Stimulated activated naive CD4-positive, alpha-beta T cell (primary cell): ENCODE results near the gene LRP10.

Source experiments
- DNase-seq, 6 experiments: peaks; one replicate each; lab custom pipeline; 2025; lab: John Stamatoyannopoulos, UW

Gene LRP10

DNA sequence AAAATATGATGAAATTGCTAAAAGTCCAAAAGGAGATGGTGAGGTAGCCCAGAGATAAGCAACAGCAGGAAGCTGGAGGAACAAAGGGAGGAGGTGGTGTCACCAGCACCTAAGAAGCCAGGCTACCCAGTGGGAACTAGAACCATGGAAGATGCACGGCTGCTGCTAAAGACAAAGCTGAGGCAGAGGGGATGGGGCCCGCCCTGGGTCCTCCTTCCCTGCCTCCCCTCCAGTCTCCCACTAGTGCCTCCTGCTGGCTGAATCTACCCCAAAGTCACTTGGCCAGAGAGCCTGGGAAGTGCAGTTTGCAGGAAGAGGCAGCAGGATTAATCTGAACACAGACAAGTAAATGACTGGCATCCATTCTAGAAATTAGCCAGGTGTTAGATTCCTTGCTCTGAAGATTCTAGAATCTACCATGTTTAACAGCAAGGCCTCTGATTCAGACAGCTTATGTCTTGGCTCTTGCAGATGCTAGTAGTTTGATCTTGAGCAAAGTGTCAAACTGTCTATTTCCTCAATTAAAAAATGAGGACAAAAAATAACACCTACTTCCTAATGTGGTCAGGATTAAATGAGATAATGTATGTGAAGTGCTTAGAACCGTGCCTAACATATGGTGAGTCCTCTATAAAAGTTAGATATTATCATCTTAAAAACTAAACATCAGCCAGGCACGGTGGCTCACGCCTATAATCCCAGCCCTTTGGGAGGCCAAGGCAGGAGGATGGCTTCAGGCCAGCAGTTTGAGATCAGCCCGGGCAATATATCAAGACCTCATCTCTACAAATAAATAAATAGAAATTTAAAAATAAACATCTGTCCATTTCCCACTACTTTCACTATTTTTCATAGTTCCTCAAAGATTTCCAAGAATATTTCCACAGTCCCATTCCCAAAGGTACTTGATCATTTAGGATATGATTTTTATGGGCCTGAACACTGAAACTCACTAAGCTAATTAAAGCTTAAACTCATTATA lies 5.8 kb upstream of the LRP10 start:
- no peak for DNase-seq

DNA sequence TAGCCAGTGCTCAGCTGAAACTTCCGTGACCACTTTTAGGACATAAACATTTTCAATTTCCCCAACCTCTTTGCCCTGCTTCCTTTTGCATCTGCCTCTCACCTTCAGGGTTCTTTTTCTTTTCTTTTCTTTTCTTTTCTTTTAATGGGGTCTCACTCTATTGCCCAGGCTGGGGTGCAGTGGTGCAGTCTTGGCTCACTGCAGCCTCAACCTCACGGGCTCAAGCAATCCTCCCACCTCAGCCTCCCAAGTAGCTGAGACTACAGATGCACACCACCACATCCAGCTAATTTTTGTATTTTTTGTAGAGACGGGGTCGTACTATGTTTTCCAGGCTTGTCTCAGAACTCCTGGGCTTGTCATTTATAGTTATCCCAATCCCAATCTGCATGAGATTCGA lies 4.7 kb upstream of the LRP10 start:
- DNase-seq = no peak

DNA sequence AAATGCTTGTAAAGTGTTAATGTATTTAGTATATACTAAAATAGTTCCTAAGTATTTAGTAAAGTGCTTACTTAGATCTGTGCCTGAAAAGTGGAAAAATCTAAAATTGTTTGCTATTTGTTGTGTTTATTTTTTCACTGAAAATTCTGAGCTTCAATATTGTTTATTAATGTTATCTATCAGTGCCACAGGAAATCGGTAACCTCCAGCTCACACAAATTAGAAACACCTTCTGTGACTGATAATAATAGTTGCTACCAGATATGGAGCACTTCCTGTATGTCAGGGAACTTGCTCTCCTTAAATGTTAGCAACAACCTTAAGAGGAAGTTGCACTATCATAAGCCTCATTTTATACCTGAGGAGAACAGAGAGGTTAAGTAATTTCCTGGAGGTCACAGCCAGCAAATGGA lies 723 bp upstream of the LRP10 start:
- no peak for DNase-seq

DNA sequence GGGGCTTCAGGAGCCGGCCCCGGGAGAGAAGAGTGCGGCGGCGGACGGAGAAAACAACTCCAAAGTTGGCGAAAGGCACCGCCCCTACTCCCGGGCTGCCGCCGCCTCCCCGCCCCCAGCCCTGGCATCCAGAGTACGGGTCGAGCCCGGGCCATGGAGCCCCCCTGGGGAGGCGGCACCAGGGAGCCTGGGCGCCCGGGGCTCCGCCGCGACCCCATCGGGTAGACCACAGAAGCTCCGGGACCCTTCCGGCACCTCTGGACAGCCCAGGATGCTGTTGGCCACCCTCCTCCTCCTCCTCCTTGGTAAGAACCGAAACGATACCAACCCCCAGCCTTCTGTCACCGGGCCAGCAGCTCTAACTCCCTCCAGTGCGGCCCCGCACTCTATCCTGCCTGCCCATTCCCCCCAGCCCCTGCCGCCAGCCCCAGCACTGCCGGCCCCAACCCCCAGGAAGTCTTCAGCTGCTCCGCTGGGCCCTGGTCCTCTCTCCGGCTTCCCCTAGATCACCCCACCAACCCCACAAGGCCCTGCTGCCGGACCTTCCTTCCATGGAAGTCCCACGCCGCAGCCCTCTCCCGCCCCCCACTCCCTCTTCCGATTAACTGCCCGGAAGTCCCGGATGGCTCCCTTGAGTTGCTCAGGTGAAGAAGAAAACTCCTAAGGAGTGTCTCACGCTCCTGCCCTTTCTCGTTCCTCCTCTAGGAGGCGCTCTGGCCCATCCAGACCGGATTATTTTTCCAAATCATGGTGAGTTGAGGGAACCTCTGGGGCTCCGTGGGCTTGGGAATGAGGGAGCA lies 693 bp downstream of the LRP10 start:
- DNase-seq = peak; percentile 47 to 82 (median 63)

DNA sequence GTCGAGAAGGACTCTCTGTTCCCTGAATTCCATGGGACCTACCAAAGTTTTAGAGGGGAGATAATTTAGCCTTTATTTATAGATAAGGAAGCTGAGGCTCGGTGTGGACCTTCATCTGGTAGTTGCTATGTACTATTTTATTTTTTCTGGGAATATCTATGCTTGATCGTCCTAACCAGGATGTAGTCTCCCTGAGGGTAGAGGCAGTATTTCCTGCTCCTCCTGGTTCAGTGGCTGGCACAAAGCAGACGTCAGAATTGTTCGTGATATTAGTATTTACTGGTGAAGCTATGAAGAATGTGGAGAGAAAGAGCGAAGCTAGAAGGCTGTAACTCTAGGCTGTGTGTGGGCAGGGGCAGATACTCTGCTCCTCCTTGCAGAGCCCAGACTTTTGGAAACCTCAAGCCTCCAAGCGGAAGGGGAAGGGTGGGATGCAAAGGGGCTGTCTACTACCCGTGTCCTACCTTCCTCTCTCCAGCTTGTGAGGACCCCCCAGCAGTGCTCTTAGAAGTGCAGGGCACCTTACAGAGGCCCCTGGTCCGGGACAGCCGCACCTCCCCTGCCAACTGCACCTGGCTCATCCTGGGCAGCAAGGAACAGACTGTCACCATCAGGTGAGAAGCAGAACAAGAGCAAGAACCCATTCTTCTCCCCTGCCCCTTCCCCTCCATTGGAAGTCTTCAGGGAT lies 1.4 kb downstream of the LRP10 start:
- DNase-seq = no peak

DNA sequence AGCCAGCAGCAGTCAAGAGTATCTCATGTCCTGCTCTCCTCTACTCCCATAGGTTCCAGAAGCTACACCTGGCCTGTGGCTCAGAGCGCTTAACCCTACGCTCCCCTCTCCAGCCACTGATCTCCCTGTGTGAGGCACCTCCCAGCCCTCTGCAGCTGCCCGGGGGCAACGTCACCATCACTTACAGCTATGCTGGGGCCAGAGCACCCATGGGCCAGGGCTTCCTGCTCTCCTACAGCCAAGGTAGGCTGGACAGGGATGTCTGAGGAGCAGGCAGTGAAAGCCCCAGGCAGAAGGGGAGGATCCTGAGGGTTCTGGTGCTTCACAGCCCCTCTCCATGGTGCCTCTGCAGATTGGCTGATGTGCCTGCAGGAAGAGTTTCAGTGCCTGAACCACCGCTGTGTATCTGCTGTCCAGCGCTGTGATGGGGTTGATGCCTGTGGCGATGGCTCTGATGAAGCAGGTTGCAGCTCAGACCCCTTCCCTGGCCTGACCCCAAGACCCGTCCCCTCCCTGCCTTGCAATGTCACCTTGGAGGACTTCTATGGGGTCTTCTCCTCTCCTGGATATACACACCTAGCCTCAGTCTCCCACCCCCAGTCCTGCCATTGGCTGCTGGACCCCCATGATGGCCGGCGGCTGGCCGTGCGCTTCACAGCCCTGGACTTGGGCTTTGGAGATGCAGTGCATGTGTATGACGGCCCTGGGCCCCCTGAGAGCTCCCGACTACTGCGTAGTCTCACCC lies 3.6 kb downstream of the LRP10 start:
- no peak for DNase-seq

DNA sequence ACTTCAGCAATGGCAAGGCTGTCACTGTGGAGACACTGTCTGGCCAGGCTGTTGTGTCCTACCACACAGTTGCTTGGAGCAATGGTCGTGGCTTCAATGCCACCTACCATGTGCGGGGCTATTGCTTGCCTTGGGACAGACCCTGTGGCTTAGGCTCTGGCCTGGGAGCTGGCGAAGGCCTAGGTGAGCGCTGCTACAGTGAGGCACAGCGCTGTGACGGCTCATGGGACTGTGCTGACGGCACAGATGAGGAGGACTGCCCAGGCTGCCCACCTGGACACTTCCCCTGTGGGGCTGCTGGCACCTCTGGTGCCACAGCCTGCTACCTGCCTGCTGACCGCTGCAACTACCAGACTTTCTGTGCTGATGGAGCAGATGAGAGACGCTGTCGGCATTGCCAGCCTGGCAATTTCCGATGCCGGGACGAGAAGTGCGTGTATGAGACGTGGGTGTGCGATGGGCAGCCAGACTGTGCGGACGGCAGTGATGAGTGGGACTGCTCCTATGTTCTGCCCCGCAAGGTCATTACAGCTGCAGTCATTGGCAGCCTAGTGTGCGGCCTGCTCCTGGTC lies 4.3 kb downstream of the LRP10 start:
- DNase-seq = no peak

DNA sequence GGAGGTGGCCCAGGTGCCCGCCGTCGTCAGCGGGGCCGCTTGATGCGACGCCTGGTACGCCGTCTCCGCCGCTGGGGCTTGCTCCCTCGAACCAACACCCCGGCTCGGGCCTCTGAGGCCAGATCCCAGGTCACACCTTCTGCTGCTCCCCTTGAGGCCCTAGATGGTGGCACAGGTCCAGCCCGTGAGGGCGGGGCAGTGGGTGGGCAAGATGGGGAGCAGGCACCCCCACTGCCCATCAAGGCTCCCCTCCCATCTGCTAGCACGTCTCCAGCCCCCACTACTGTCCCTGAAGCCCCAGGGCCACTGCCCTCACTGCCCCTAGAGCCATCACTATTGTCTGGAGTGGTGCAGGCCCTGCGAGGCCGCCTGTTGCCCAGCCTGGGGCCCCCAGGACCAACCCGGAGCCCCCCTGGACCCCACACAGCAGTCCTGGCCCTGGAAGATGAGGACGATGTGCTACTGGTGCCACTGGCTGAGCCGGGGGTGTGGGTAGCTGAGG lies 5.5 kb downstream of the LRP10 start:
- DNase-seq = no peak

DNA sequence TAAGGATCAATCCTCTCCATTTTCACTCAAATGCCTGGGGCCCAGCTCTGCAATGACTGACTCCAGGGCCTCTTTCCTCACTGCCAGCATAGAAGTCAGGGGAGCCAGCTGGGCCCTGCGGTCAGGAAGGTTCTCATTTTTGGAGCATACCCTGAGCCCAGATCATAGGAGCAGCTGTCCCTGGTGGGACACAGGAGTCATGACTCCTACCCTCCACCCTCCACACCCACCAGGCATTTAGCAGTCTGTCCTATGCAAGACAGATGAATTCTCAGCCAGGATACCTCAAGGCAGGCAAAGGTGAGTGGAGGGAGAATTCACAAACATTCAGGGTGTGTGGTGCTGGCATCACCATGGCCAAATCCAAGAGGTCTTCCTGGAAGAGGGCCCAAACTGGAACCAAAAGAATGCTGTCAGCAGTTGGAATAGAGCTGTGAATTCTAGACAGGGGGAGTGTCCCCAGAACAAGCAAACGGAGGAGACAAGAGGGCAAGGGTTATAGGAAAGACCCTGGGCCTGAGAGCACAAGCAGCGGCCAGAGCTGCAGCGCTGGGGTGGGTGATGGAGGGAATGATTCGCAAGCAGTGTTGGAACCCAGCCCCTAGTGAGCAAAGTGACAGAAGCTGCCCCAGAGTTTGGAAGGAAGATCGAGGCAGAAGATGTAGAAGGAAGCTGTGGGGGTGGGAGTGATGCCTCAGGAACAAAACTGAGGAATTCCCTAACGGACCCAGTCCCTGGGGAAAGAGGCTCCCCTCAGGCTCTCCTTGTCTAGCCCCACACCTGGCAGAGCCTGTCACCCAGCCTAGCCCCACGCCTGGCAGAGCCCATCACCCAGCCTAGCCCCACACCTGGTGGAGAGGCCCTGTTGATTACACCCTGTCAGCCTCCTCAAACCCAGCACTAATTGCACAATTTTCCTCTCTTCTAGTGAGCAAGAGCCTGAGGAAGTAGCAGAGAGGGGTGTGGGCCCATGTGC lies 7.0 kb downstream of the LRP10 start:
- no peak for DNase-seq

DNA sequence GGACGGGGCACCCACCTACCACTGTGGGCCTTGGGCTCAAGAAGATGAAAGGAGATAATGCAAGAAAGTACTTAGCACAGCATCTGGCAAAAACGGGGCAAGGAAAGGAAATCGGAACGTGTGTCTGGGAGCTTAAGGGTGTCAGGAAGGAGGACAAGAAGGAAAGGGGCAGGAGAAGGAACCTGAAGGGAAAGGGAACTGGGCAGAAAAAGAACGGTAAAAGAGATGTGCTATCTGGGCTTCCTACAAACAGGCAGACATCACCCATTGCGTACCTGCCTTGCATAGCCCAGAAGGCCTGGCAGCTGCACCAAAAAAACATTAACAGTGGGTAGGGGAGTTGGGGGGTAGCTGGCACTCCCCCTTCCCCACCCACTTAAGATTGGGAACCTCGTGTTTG lies 10.5 kb downstream of the LRP10 start:
- DNase-seq = no peak

DNA sequence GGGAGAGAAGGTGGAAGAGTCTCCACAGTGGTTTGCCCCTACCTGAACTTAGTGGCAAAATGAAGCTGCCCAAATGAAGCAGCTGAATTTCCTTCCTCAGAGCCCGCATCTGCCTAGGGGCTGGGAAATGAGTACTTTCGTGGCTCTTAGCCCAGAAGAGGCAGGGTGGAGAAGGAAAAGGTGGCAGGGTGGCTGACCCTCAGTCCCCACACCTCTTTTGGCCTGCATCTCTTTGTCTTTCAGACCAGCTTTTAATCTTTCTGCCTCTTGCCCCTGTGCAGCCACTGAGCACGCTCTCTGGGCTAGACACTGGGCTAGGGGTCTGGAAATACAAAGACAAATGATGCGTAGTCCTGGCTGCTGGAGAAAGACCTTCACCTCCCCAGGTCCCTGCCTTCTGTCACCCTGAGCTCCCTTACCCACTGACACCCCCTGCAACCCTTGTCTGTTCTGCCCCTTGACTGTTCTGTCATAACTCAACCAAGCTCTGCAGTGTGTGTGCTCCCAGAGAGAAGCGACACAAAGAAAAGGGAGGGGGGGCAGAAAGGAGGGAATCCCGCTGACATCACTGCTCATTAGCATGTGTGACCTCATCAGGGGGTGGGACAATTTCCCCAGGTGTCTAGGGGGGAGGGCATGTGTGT lies 11.1 kb downstream of the LRP10 start:
- DNase-seq = peak in 5 of 6 experiments; percentile 16 to 54 (median 30)

DNA sequence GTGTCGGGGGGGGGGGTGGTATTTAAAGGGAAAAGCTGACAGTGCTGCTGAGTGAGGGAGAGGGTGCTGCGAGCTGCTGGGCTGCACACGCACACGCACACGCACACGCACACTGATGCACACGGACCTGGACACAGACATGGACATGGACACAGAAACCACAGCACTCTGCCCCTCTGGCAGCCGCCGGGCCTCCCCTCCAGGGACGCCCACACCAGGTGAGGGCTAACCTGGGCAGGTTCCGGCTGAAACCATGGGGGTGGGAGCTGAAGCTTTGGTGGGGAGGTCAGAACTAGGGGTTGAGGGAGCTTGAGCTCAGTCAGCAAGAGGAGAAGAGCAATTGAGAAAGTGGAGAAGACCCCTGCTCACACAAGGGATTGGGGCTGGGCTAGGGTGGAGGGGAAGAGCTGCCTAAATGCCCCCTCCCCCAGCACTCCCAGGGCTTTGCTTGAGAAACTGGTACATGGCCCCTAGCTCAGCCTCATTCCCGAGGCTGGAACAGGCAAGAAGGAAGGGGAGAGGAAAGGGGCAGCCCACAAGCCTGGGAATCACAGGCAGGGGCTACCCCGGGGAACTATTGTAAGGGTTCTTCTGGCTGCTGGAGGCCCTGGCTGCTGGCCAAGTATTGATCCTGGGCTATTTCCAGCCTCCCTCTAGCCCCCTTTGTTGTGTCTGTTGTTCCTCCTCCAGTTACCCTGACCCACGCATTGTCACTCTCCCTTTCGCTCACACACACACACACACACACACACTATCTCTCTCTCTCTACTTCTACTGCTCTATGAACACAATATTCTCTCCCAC lies 11.8 kb downstream of the LRP10 start, which contains the start of gene REM2:
REM2 (plus strand) TSS at position 50 of the 804 bp plus-strand sequence; CDS start at position 116, 66 bp downstream.
- DNase-seq = no peak

DNA sequence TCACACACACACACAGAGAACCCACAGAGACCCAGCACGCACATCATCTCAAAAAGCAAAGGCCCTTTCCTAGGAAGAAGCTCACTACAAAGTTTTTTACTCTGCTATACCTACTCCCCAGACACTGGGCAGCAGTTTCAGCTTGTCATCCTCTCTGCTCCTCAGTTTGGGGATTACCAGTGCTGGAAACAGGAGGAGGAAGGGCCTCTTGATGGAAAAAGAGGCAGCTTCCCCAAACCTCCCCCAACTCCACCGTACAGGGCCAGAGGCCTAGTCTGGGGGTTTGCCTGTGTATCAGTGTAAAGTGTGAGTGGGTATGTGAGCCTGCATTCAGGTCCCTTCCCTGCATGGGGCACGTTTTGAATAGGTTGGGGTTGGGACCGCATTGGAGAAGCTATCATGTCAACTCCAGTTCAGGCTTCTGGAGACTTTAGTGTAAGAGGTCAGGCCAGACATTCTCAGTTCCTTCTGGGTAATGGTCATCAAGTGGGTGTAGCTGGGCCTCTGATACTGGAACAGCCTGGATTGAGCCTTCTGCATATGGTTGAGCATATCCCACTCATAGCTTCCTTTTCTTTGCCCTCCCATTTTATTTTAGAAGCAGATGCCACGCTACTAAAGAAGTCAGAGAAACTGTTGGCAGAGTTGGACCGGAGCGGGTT lies 12.7 kb downstream of the LRP10 start:
- DNase-seq = no peak

DNA sequence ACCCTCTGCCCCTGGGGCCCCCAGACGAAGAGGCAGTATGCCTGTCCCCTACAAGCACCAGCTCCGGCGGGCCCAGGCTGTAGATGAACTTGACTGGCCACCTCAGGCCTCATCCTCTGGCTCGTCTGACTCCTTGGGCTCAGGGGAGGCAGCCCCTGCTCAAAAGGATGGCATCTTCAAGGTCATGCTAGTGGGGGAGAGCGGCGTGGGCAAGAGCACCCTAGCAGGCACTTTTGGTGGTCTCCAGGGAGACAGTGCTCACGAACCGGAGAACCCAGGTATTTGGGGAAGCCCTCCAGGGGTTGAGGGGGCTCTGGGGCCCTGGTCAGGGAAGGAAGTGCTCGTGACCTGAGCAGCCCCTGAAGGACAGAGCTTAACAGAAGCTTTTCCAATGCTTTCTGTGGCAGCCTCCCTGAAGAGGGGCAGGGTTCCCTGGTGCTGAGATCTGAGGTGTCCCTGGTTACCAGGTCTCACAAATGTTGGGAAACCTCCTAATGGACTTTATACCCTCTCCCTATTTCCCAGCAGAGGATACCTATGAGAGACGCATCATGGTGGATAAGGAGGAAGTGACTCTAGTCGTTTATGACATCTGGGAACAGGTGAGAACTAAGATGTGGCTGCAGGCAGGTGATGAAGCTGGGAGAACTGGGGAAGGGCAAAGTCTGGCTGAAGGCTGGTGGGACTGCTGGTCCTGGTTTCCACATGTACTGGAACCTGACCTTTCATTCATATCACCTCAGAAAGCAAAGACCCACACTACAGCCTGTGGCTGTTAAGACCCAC lies 13.4 kb downstream of the LRP10 start:
- DNase-seq = no peak

DNA sequence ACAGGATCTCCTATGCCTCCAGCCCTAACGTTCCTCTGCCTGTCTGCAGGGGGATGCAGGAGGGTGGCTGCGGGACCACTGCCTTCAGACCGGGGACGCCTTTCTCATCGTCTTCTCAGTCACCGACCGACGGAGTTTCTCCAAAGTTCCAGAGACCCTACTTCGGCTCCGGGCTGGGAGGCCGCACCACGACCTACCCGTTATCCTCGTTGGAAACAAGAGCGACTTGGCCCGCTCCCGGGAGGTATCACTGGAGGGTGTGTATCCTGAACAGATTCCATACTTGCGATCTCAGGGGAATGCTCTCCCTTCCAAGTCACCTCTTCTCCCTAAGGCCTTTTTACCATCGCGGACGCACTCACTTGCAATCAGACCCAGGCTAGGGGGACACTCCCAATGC lies 14.4 kb downstream of the LRP10 start:
- DNase-seq = no peak

DNA sequence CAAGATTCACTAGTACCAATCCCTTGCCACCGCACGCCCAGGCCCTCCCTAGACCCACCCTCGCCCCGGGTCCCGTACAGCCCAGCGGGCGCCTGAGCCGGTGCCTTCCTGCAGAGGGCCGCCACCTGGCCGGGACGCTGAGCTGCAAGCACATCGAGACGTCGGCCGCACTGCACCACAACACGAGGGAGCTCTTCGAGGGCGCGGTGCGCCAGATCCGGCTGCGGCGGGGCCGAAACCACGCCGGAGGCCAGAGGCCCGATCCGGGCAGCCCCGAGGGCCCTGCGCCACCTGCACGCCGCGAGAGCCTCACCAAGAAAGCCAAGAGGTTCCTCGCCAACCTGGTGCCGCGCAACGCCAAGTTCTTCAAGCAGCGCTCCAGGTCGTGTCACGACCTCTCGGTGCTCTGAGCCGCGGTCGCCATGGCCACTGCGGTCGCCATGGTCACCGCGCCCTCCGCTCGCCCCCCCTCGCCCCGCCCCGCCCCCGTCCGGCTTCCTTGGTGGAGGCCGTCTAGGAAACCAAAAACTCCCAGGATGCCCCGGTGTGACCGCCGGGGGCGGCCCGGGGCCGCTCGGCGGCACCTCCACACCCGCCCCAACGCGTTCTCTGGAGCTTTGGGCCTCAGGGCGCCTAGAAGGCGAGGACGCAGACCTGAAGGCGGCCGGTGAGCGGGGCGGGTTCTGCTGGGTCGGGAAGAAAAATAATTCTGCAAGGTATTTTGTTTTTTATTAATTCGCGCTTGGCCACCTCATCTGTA lies 15.1 kb downstream of the LRP10 start:
- DNase-seq = peak; percentile 61 to 81 (median 66)
